ENCODE data around the gene CACNA1H. TPM values are rescaled to one million over a fixed set of nuclear protein-coding genes. Genes with fewer than 3 reads are reported as not detected.
"Not testable (repeated sequence)": the region's sequence is repeated elsewhere in the genome, so short reads cannot be mapped to it uniquely, and the experiment has no call there.

The CACNA1H gene
- total RNA-seq, 1 donor from 2014 or later = 6.7 TPM

- Histone ChIP-seq H3K36me3 (ENCODE audit: control insufficient read depth, insufficient read depth, low read length) (no peaks in the 10 kb centered on the region), H3K4me3 (ENCODE audit: low read depth, low read length) (no peak overlapping the region), H3K27me3 (ENCODE audit: control insufficient read depth, insufficient read depth, low read length) (peaks cover 8% of the 10 kb centered on the region)
- peak; percentile 69 for DNase-seq (ENCODE audit: low read depth)
- TF ChIP-seq CTCF (IDR thresholded peaks at IDR 0.05; ENCODE audit: insufficient read depth, low read length, poor library complexity, severe bottlenecking) = no peak
Measured at GRCh38 chr16:1182316-1182671, 29.4 kb downstream of the CACNA1H start.

- peak overlapping the region; percentile 14 for H3K4me3 ChIP-seq (ENCODE audit: low read depth, low read length)
Measured at GRCh38 chr16:1182950-1183907, 30.3 kb downstream of the CACNA1H start.

GRCh38 chr16:1184156-1184868 is 31.4 kb downstream of the CACNA1H start:
- no peak overlapping the region for H3K4me3 ChIP-seq (ENCODE audit: low read depth, low read length)
- H3K27me3 ChIP-seq (ENCODE audit: control insufficient read depth, insufficient read depth, low read length) = peaks cover 11% of the 10 kb centered on the region
- no peak for DNase-seq (ENCODE audit: low read depth)
- peak; percentile 5 for TF ChIP-seq CTCF (IDR thresholded peaks at IDR 0.05; ENCODE audit: insufficient read depth, low read length, poor library complexity, severe bottlenecking)
- no peaks in the 10 kb centered on the region for H3K36me3 ChIP-seq (ENCODE audit: control insufficient read depth, insufficient read depth, low read length)

More at GRCh38 chr16:1182950-1183907, 30.3 kb downstream of the CACNA1H start:
- peaks cover 11% of the 10 kb centered on the region for H3K27me3 ChIP-seq (ENCODE audit: control insufficient read depth, insufficient read depth, low read length)
- no peak for DNase-seq (ENCODE audit: low read depth)
- H3K36me3 ChIP-seq (ENCODE audit: control insufficient read depth, insufficient read depth, low read length) = no peaks in the 10 kb centered on the region
- TF ChIP-seq CTCF (IDR thresholded peaks at IDR 0.05; ENCODE audit: insufficient read depth, low read length, poor library complexity, severe bottlenecking) = no peak

GRCh38 chr16:1184980-1185379 is 32.1 kb downstream of the CACNA1H start:
- no peak for TF ChIP-seq CTCF (IDR thresholded peaks at IDR 0.05; ENCODE audit: insufficient read depth, low read length, poor library complexity, severe bottlenecking)
- peaks cover 11% of the 10 kb centered on the region for H3K27me3 ChIP-seq (ENCODE audit: control insufficient read depth, insufficient read depth, low read length)

GRCh38 chr16:1185460-1186207 is 32.7 kb downstream of the CACNA1H start:
- H3K27me3 ChIP-seq (ENCODE audit: control insufficient read depth, insufficient read depth, low read length) = peaks cover 11% of the 10 kb centered on the region

More at GRCh38 chr16:1184980-1185379, 32.1 kb downstream of the CACNA1H start:
- H3K36me3 ChIP-seq (ENCODE audit: control insufficient read depth, insufficient read depth, low read length) = no peaks in the 10 kb centered on the region
- DNase-seq (ENCODE audit: low read depth) = no peak
- H3K4me3 ChIP-seq (ENCODE audit: low read depth, low read length) = no peak overlapping the region

More at GRCh38 chr16:1185460-1186207, 32.7 kb downstream of the CACNA1H start:
- not testable (repeated sequence) for H3K4me3 ChIP-seq (ENCODE audit: low read depth, low read length); H3K36me3 ChIP-seq (ENCODE audit: control insufficient read depth, insufficient read depth, low read length); DNase-seq (ENCODE audit: low read depth)
